ENCODE measurements around the gene UNC13D. TPM values are rescaled to one million over a fixed set of nuclear protein-coding genes. Genes with fewer than 3 reads are reported as not detected.

UNC13D gene
- total RNA-seq, 1 experiment from 2014 or later, result 20.2 TPM

DNA sequence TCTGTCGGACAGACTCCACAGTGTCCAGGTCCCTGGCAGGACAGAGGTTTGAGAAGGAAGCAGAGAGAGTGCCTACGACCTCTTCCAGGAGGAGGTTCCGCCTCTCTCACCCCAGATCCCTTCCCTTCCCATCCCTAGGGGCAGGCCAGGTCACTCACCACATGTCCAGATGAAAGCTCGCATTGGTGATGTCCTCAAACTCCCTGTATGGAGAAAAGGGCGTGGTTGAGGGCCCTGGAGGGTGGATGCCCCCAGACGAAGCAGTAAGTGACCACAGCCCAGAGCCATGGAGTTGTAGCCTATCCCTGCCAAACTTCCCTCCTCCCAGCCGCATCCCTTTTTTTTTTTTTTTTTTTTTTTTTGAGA lies 3.4 kb downstream of the UNC13D start:
- Histone ChIP-seq H3K79me2 (ENCODE audit: insufficient read depth, low read length) (no peaks in the 10 kb centered on the region), H3K27ac (ENCODE audit: low read depth, low read length) (no peak overlapping the region), H3K9me2 (ENCODE audit: insufficient read depth) (no peaks in the 10 kb centered on the region), H2AFZ (ENCODE audit: low read depth, low read length, poor library complexity, severe bottlenecking) (no peak overlapping the region), H3K4me3 (replicated peaks in 1 of 2; ENCODE audit: low read depth in 1 of 2, low read length in 2 of 2) (no peak overlapping the region), H4K20me1 (ENCODE audit: insufficient read depth) (no peaks in the 10 kb centered on the region), H3K4me1 (ENCODE audit: control insufficient read depth in 1 of 2, insufficient read depth in 2 of 2, low read length in 2 of 2) (peaks cover 18 to 35% of the 10 kb centered on the region in 2 experiments), H3K4me2 (ENCODE audit: low read length) (no peak overlapping the region), H3K36me3 (ENCODE audit: control insufficient read depth in 1 of 2, insufficient read depth in 2 of 2, low read length in 2 of 2) (no peaks in the 10 kb centered on the region), H3K27me3 (ENCODE audit: insufficient read depth, low read length) (no peaks in the 10 kb centered on the region), H3K9ac (ENCODE audit: low read length) (no peak overlapping the region), H3K9me3 (ENCODE audit: control insufficient read depth in 1 of 2, insufficient read depth in 1 of 2, low read depth in 1 of 2, low read length in 2 of 2) (no peaks in the 10 kb centered on the region)
- no TSS peak for BruUV-seq (replicated peaks)
- RAD21 ChIA-PET (ENCODE audit: low non-redundant PET in 1 of 2, low total read pairs in 2 of 2, uncharacterized antibody in 2 of 2, unreplicated experiment in 2 of 2), result interaction anchor here in 1 of 2 experiments (0.7 kb wide), 2 partner anchors 15 to 60 kb away, joined by 3 to 4 read pairs; no protein-coding TSS in a partner anchor
- POLR2A ChIA-PET, result interaction anchor here (0.6 to 2.1 kb wide), 4 partner anchors 9 to 61 kb away, joined by 3 to 7 read pairs (median 4); no protein-coding TSS in a partner anchor
- DNase-seq (ENCODE audit: low read depth, low spot score) (no peak), ATAC-seq (no peak)
- no peak for TF ChIP-seq EZH2phosphoT487 (IDR thresholded peaks at IDR 0.05; ENCODE audit: borderline replicate concordance)
- TF ChIP-seq, protein P1, sequence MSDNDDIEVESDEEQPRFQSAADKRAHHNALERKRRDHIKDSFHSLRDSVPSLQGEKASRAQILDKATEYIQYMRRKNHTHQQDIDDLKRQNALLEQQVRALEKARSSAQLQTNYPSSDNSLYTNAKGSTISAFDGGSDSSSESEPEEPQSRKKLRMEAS (IDR thresholded peaks at IDR 0.05), result no peak
- CTCF ChIA-PET, result interaction anchor here (0.7 to 3.2 kb wide), 3 partner anchors 11 to 68 kb away, joined by 3 to 12 read pairs (median 6); no protein-coding TSS in a partner anchor
- intact Hi-C loops (cut with micrococcal nuclease), result no loop called here

DNA sequence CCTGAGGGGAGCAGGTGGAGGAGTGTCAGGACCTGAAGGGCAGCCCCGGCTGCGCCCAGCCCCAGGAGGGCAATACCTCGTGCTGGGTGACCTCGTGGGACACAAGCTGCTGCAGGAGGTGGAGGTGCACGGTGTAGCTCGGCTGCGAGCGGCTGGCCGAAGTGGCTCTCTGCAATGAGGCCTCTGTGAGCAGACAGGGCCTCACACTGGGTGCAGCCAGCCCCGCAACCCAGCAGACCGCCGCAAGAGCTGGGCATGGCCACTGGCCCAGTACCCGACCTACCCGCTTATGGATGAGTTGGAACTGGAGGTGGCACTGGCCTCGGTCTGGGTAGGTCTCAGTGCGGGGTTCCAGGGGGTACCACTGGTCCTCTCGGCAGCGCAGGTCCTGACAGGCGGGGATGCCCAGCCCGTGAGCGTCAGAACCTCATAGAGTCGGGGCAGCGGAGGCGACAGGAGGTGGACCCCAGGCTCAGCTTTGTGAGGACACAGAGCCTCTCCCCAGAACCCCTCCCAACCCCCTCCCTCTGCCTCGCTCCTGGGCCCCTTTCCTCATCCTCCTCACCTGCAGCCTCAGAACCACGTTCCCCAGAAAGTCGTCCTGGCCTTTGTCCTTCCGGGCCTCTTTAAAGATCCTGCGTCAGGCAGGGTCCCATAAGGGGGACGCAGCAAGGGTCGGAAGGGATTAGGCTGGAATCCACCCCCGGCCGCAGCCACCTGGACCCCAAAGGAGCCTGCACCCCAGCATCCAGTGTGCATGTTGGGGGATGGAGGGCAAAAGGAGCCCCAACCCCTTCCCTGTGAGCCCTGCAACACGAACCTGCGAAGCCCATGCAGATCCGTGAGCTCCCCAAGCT lies 4.0 kb downstream of the UNC13D start:
- ATAC-seq, result no peak
- Histone ChIP-seq H3K9ac (ENCODE audit: low read length) (no peak overlapping the region), H3K9me3 (ENCODE audit: control insufficient read depth in 1 of 2, insufficient read depth in 1 of 2, low read depth in 1 of 2, low read length in 2 of 2) (no peaks in the 10 kb centered on the region), H3K4me1 (ENCODE audit: control insufficient read depth in 1 of 2, insufficient read depth in 2 of 2, low read length in 2 of 2) (peaks cover 13 to 29% of the 10 kb centered on the region in 2 experiments), H2AFZ (ENCODE audit: low read depth, low read length, poor library complexity, severe bottlenecking) (no peak overlapping the region), H3K4me3 (replicated peaks in 1 of 2; ENCODE audit: low read depth in 1 of 2, low read length in 2 of 2) (no peak overlapping the region), H3K4me2 (ENCODE audit: low read length) (no peak overlapping the region), H3K9me2 (ENCODE audit: insufficient read depth) (no peaks in the 10 kb centered on the region), H4K20me1 (ENCODE audit: insufficient read depth) (no peaks in the 10 kb centered on the region), H3K79me2 (ENCODE audit: insufficient read depth, low read length) (no peaks in the 10 kb centered on the region), H3K27ac (ENCODE audit: low read depth, low read length) (no peak overlapping the region), H3K36me3 (ENCODE audit: control insufficient read depth in 1 of 2, insufficient read depth in 2 of 2, low read length in 2 of 2) (no peaks in the 10 kb centered on the region), H3K27me3 (ENCODE audit: insufficient read depth, low read length) (no peaks in the 10 kb centered on the region)
- ChIA-PET CTCF (interaction anchor here (1.6 to 3.2 kb wide), 2 partner anchors 10 to 13 kb away, joined by 6 to 12 read pairs; no protein-coding TSS in a partner anchor), POLR2A (interaction anchor here (1.9 to 2.1 kb wide), 2 partner anchors 10 to 60 kb away, joined by 5 to 7 read pairs; no protein-coding TSS in a partner anchor), RAD21 (ENCODE audit: low non-redundant PET in 1 of 2, low total read pairs in 2 of 2, uncharacterized antibody in 2 of 2, unreplicated experiment in 2 of 2) (no interaction called here)
- BruUV-seq (replicated peaks), result no TSS peak
- intact Hi-C loops (cut with micrococcal nuclease), result no loop called here
- no peak for DNase-seq (ENCODE audit: low read depth, low spot score)
- TF ChIP-seq POLR2A (IDR thresholded peaks at IDR 0.05; ENCODE audit: borderline replicate concordance, extremely low read depth, insufficient read depth, insufficient read length) (no peak), EZH2 (IDR thresholded peaks at IDR 0.05) (no peak), CBX3 (IDR thresholded peaks at IDR 0.05; ENCODE audit: low read depth) (no peak), FOSL1 (IDR thresholded peaks at IDR 0.05; ENCODE audit: low read depth) (no peak), SP1 (IDR thresholded peaks at IDR 0.05; ENCODE audit: low read depth) (no peak), JUND (IDR thresholded peaks at IDR 0.05) (no peak), SIN3A (IDR thresholded peaks at IDR 0.05; ENCODE audit: low read depth) (no peak), RAD21 (IDR thresholded peaks at IDR 0.05; ENCODE audit: low read depth) (no peak), SRF (IDR thresholded peaks at IDR 0.05; ENCODE audit: low read depth) (no peak), TCF7L2 (IDR thresholded peaks at IDR 0.05; ENCODE audit: borderline replicate concordance, extremely low read depth, insufficient read depth, insufficient read length) (no peak), EGR1 (IDR thresholded peaks at IDR 0.05; ENCODE audit: low read depth) (no peak)
- TF ChIP-seq, protein P2, sequence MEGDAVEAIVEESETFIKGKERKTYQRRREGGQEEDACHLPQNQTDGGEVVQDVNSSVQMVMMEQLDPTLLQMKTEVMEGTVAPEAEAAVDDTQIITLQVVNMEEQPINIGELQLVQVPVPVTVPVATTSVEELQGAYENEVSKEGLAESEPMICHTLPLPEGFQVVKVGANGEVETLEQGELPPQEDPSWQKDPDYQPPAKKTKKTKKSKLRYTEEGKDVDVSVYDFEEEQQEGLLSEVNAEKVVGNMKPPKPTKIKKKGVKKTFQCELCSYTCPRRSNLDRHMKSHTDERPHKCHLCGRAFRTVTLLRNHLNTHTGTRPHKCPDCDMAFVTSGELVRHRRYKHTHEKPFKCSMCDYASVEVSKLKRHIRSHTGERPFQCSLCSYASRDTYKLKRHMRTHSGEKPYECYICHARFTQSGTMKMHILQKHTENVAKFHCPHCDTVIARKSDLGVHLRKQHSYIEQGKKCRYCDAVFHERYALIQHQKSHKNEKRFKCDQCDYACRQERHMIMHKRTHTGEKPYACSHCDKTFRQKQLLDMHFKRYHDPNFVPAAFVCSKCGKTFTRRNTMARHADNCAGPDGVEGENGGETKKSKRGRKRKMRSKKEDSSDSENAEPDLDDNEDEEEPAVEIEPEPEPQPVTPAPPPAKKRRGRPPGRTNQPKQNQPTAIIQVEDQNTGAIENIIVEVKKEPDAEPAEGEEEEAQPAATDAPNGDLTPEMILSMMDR (IDR thresholded peaks at IDR 0.05 in 2 of 3, conservative IDR thresholded peaks at IDR 0.05 in 1 of 3; ENCODE audit: borderline replicate concordance in 1 of 3, insufficient read depth in 1 of 3, low read depth in 2 of 3, low read length in 2 of 3), result no peak
- TF ChIP-seq, protein P3, sequence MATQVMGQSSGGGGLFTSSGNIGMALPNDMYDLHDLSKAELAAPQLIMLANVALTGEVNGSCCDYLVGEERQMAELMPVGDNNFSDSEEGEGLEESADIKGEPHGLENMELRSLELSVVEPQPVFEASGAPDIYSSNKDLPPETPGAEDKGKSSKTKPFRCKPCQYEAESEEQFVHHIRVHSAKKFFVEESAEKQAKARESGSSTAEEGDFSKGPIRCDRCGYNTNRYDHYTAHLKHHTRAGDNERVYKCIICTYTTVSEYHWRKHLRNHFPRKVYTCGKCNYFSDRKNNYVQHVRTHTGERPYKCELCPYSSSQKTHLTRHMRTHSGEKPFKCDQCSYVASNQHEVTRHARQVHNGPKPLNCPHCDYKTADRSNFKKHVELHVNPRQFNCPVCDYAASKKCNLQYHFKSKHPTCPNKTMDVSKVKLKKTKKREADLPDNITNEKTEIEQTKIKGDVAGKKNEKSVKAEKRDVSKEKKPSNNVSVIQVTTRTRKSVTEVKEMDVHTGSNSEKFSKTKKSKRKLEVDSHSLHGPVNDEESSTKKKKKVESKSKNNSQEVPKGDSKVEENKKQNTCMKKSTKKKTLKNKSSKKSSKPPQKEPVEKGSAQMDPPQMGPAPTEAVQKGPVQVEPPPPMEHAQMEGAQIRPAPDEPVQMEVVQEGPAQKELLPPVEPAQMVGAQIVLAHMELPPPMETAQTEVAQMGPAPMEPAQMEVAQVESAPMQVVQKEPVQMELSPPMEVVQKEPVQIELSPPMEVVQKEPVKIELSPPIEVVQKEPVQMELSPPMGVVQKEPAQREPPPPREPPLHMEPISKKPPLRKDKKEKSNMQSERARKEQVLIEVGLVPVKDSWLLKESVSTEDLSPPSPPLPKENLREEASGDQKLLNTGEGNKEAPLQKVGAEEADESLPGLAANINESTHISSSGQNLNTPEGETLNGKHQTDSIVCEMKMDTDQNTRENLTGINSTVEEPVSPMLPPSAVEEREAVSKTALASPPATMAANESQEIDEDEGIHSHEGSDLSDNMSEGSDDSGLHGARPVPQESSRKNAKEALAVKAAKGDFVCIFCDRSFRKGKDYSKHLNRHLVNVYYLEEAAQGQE (IDR thresholded peaks at IDR 0.05; ENCODE audit: low read depth), result no peak
